Stimulated activated CD4-positive, alpha-beta T cell treated with anti-CD3 and anti-CD28 coated beads, Interleukin-15, amount 100 ng/mL, for 48 hours (primary cell): ENCODE data around the gene CNTNAP2.
"Not testable (repeated sequence)": the region's sequence is repeated elsewhere in the genome, so short reads cannot be mapped to it uniquely, and the experiment has no call there.

ENCODE experiments used
- DNase-seq, 2 donors: peaks; one replicate each; pipeline ENCODE4 v3.0.0-alpha.2; 2020; ENCODE audit warnings: low read depth in 2 of 2

CNTNAP2 gene

GRCh38 chr7:147756300-147756699, 1639.7 kb downstream of the CNTNAP2 start:
- no peak for DNase-seq

DNA sequence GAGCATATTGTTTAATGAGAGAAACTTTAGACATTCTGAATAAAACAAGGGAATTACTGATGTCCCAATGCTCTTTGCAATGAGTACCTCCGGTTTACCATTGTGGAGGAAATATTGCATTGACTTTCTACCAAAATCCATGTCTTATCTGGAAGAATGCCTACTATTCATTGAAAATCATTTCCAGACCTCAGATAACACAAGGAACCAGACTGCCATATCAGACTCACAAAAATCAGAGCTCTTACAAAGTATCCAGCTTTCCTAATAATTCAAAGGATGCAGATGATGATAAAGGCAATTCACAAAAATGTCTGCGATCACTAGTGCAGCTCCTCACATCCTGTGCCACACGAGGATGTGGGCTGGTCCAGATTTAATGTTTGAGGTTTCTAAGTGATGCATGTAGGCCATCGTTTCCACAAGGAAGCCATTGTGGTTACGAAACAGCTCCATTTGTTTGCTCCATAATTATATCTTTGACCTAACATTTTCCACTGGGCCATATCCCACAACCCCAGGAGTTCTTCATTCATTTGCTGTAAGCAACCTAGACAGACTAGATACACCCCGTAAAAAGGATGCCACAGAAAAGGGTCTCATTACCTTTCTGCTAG, 1642.8 kb downstream of the CNTNAP2 start:
- DNase-seq: no peak

DNA sequence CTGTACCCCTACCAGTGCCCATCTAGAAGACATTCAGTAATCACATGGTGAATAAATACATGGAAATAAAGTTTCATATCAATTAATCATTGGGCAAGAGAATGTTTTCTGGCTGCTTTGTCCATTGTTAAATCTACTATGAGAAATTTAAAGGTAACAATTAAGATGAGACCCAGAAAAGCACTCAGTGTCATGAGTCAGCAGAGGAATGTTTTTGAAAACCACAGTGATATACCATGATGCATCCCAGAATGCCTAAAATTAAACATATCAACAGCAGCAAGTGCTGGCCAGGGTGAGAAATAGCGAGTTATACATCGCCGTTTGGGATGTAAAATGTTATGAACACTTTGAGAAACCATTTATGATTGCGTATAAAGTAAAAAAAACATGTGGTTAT, 1648.7 kb downstream of the CNTNAP2 start:
- DNase-seq: no peak

- no peak for DNase-seq
Observed at GRCh38 chr7:147771344-147771743, 1654.7 kb downstream of the CNTNAP2 start.

GRCh38 chr7:147774461-147774860, 1657.9 kb downstream of the CNTNAP2 start:
- DNase-seq: no peak

- DNase-seq: no peak
Observed at GRCh38 chr7:147775516-147776284, 1659.1 kb downstream of the CNTNAP2 start.

DNA sequence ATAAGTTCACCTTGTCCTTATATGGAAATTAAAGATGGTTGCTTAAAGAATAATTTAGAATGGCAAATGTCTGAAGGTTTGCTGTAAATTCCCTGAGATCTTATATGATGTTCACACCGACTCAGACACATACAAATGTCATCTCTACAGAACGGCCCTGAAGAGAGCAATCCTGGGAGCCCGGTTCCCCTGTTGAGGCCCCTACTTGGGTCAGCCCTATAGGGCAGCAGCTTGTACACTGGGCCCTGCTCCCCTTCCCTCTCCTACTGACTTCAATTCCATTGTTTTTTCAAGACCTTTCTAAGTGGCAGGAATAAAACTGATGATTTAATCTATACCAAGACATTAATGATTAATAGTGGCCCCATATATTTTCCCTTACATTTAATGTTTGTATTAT, 1660.7 kb downstream of the CNTNAP2 start:
- no peak for DNase-seq

GRCh38 chr7:147779949-147780348, 1663.3 kb downstream of the CNTNAP2 start:
- DNase-seq: no peak

DNA sequence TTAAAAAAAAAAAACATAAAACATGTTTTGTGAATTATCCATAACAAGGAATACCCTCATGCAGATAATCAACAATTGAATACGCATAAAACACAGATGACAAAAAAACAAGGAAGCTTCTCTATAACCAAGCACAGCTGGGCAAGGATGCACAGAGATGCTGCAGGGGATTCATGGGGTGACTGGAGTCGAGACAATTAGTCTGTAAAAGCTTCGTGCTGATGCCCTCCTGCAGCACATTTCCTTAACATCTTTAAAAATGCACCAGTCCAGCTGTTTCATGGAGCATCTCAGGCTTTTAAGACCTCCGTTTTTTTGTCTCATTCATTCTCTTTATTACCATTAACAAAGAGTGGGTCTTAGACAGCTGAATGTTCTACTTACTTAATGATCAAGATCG, 1680.0 kb downstream of the CNTNAP2 start:
- DNase-seq: no peak

GRCh38 chr7:147798001-147798400, 1681.4 kb downstream of the CNTNAP2 start:
- DNase-seq: no peak

- not testable (repeated sequence) for DNase-seq
Observed at GRCh38 chr7:147801762-147802161, 1685.2 kb downstream of the CNTNAP2 start.

- DNase-seq: no peak
Observed at GRCh38 chr7:147803151-147803550, 1686.5 kb downstream of the CNTNAP2 start.

- DNase-seq: no peak
Observed at GRCh38 chr7:147803606-147804005, 1687.0 kb downstream of the CNTNAP2 start.

GRCh38 chr7:147804032-147804431, 1687.4 kb downstream of the CNTNAP2 start:
- DNase-seq: no peak

DNA sequence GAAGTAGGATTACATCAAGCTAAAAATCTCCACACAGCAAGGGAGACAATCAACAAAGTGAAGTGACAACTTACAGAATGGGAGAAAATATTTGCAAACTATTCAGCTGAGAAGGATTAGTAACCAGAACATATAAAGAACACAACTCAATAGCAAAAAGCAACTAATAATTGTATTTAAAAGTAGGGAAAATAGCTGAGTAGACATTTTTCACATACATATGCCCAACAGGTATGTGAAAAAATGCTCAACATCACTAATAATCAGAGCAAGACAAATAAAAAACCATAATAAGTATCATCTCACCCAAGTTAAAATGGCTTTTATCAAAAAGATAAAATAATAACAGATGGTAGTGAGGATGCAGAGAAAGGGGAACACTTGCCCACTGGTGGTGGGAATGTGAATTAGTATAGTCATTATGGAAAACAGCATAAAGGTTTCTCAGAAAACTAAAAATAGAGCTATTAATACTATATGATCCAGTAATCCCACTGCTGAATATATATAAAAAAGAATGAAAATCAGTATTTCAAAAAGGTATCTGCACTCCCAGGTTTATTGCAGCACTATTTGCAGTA, 1689.5 kb downstream of the CNTNAP2 start:
- no peak for DNase-seq

GRCh38 chr7:147809786-147810185, 1693.2 kb downstream of the CNTNAP2 start:
- DNase-seq: no peak

GRCh38 chr7:147810269-147810668, 1693.7 kb downstream of the CNTNAP2 start:
- DNase-seq: no peak

GRCh38 chr7:147811923-147812322, 1695.3 kb downstream of the CNTNAP2 start:
- DNase-seq: no peak

GRCh38 chr7:147813316-147813715, 1696.7 kb downstream of the CNTNAP2 start:
- no peak for DNase-seq

DNA sequence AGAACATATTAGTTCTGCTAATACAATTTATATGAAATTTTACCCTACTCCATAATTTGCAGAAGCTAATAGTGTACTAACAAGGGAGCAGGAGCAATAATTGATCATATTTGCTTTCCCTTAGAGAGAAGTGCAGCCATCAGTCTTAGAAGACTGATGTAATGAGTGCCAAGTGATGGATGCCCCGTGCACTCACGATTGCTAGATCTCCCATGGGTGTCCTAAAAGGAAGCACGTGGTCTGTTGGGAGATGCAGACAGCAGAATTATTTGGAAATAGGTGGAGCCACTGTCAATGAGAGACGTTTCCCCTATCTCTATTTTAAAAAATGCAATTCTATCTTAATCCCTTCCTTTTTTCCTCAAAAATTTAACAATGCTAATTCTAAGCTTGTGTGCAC, 1701.7 kb downstream of the CNTNAP2 start:
- no peak for DNase-seq

GRCh38 chr7:147824671-147825070, 1708.1 kb downstream of the CNTNAP2 start:
- no peak for DNase-seq

GRCh38 chr7:147829016-147829415, 1712.4 kb downstream of the CNTNAP2 start:
- DNase-seq: no peak

- DNase-seq: no peak
Observed at GRCh38 chr7:147833557-147833956, 1717.0 kb downstream of the CNTNAP2 start.
